Smooth muscle cell (in vitro differentiated cells): ENCODE data around the gene GHITM. TPM values are rescaled to one million over a fixed set of nuclear protein-coding genes. Genes with fewer than 3 reads are reported as not detected.

Source experiments
- DNase-seq: peaks from one replicate; lab custom pipeline; 2025; ENCODE audit not compliant: unreplicated experiment; lab: John Stamatoyannopoulos, UW
- H2AFZ ChIP-seq: fragments of 200-600 bp; sonication (generic); 2 replicates; pipeline ENCODE4 v1.6.0; 2016; ENCODE audit warnings: antibody characterized with exemption, low read depth, mild to moderate bottlenecking
- H3F3A ChIP-seq: fragments of 200-600 bp; sonication (generic); 2 replicates; pipeline ENCODE4 v1.6.0; 2017; ENCODE audit warnings: antibody characterized with exemption, low read depth
- H3K27ac ChIP-seq: fragments of 200-600 bp; sonication (generic); 2 replicates; pipeline ENCODE4 v1.5.1; 2016; ENCODE audit warnings: low read depth, mild to moderate bottlenecking
- H3K27me3 ChIP-seq: fragments of 200-600 bp; sonication (generic); 2 replicates; pipeline ENCODE4 v1.6.1; 2016; ENCODE audit warnings: low read depth, mild to moderate bottlenecking
- H3K36me3 ChIP-seq: fragments of 200-600 bp; sonication (generic); 2 replicates; pipeline ENCODE4 v1.5.1; 2016; ENCODE audit warnings: low read depth
- H3K4me1 ChIP-seq: fragments of 200-600 bp; sonication (generic); 2 replicates; pipeline ENCODE4 v1.5.1; 2016; ENCODE audit warnings: low read depth
- H3K4me2 ChIP-seq: fragments of 200-600 bp; sonication (generic); 2 replicates; pipeline ENCODE4 v1.6.0; 2016; ENCODE audit warnings: mild to moderate bottlenecking
- H3K4me3 ChIP-seq: fragments of 200-600 bp; sonication (generic); 2 replicates; pipeline ENCODE4 v1.5.1; 2016; ENCODE audit warnings: mild to moderate bottlenecking
- H3K79me2 ChIP-seq: fragments of 200-600 bp; sonication (generic); 2 replicates; pipeline ENCODE4 v1.6.0; 2016; ENCODE audit warnings: low read depth, mild to moderate bottlenecking
- H3K9ac ChIP-seq: fragments of 200-600 bp; sonication (generic); 2 replicates; pipeline ENCODE4 v1.6.0; 2016; ENCODE audit warnings: low read depth
- H3K9me3 ChIP-seq: fragments of 200-600 bp; sonication (generic); replicated peaks from 2 replicates; pipeline ENCODE4 v1.5.1; 2016; ENCODE audit warnings: low read depth
- H4K20me1 ChIP-seq: fragments of 200-600 bp; sonication (generic); 2 replicates; pipeline ENCODE4 v1.6.0; 2016; ENCODE audit warnings: low read depth
- CTCF ChIP-seq: fragments of 200-600 bp; sonication (generic); IDR thresholded peaks from 2 replicates; pipeline ENCODE4 v1.5.1; 2017; ENCODE audit warnings: borderline replicate concordance, mild to moderate bottlenecking, antibody characterized with exemption; ENCODE audit not compliant: insufficient read depth, poor library complexity, severe bottlenecking
- WGBS: methylation state at CpG from one replicate; pipeline ENCODE4 v1.1.7; 2016; ENCODE audit warnings: low lambda C conversion rate; 5-methylcytosine and 5-hydroxymethylcytosine counted together
- polyA plus RNA-seq: library from polyadenylated mRNA; unstranded; fragments of >200 nt; fragmentation: Nextera tagmentation; extraction: Ambion mirVana; gene quantifications from 2 replicates; pipeline ENCODE4 v1.2.1, GENCODE V29; 2016
- total RNA-seq: library from RNA; depleted of rRNA; stranded (reverse); fragments of >200 nt; gene quantifications from 2 replicates; pipeline ENCODE4 v1.2.3, GENCODE V29; 2014

The GHITM gene
- total and polyA plus RNA-seq, 2 experiments from 2014 or later: 160 to 171 TPM

- Histone ChIP-seq H3K9me3 (no peaks in the 10 kb centered on the region), H3K4me2 (no peak overlapping the region), H3K27me3 (peaks cover 43% of the 10 kb centered on the region), H3K4me1 (no peaks in the 10 kb centered on the region), H3K79me2 (no peaks in the 10 kb centered on the region), H3K36me3 (no peaks in the 10 kb centered on the region), H2AFZ (no peak overlapping the region), H3K9ac (no peak overlapping the region), H3K27ac (no peak overlapping the region), H3K4me3 (no peak overlapping the region), H4K20me1 (no peaks in the 10 kb centered on the region), H3F3A (no peaks in the 10 kb centered on the region)
- WGBS: 89% methylated on average over 7 of the region's 7 CpGs
- no peak for DNase-seq
- no peak for TF ChIP-seq CTCF
Measured at GRCh38 chr10:84198206-84198915, 59.1 kb downstream of the GHITM start.

- no peak overlapping the region for H3K4me2 ChIP-seq
- WGBS: 90% methylated on average over 11 of the region's 11 CpGs
- no peak overlapping the region for H2AFZ ChIP-seq
- no peaks in the 10 kb centered on the region for H3K4me1 ChIP-seq
- no peak overlapping the region for H3K27ac ChIP-seq
- no peaks in the 10 kb centered on the region for H3K36me3 ChIP-seq
- H3K9me3 ChIP-seq: no peaks in the 10 kb centered on the region
- H3F3A ChIP-seq: no peaks in the 10 kb centered on the region
- H4K20me1 ChIP-seq: no peaks in the 10 kb centered on the region
- no peak overlapping the region for H3K9ac ChIP-seq
- no peak for TF ChIP-seq CTCF
- no peaks in the 10 kb centered on the region for H3K79me2 ChIP-seq
- H3K27me3 ChIP-seq: peaks cover 19% of the 10 kb centered on the region
- H3K4me3 ChIP-seq: no peak overlapping the region
- no peak for DNase-seq
Measured at GRCh38 chr10:84200537-84201243, 61.4 kb downstream of the GHITM start.

GRCh38 chr10:84201244-84201606 is 61.9 kb downstream of the GHITM start:
- WGBS: 79% methylated on average over 6 of the region's 6 CpGs
- Histone ChIP-seq H4K20me1 (no peaks in the 10 kb centered on the region), H3K4me2 (no peak overlapping the region), H2AFZ (no peak overlapping the region), H3K4me1 (no peaks in the 10 kb centered on the region), H3F3A (no peaks in the 10 kb centered on the region), H3K27ac (no peak overlapping the region), H3K36me3 (no peaks in the 10 kb centered on the region), H3K9ac (no peak overlapping the region), H3K9me3 (no peaks in the 10 kb centered on the region), H3K4me3 (no peak overlapping the region), H3K27me3 (peaks cover 14% of the 10 kb centered on the region), H3K79me2 (no peaks in the 10 kb centered on the region)
- no peak for DNase-seq
- no peak for TF ChIP-seq CTCF
